GM13977 (cell line): ENCODE results near the gene SUSD2.

Source experiments
- DNase-seq: peaks from one replicate; pipeline ENCODE4 v3.0.0; 2012; ENCODE audit warnings: low spot score
- in situ Hi-C: fragments of 300-500 bp; cut with MboI; formaldehyde crosslinking; loops from one replicate; pipeline ENCODE4 v1.12.0; 2022; ENCODE audit warnings: low sequenced_read_pairs, low pct_unique_long_range_greater_than_20kb, mixed read lengths, inconsistent platforms; ENCODE audit not compliant: unreplicated experiment
- TF ChIP-seq, protein P1 (sequence below): IDR thresholded peaks from 2 replicates; pipeline ENCODE4 v1.5.1; 2012; ENCODE audit warnings: mild to moderate bottlenecking, control low read depth; ENCODE audit not compliant: insufficient read depth; ENCODE audit errors: extremely low read depth, missing control alignments

The SUSD2 gene

DNA sequence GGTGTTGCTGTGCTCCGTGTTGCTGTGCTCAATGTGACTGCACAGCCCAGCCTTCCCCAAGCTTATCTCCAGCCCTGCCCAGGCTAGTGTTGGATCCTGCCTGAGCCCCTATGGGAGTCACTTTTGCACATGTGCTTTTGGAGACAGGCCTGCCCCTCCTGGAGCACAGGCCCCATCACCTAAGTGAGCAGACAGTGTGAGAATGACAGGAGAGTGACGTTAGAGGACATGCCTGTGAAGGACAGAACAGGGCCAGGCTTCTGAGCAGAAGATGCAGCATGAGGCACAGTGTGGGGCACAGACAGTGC lies 36.6 kb upstream of the SUSD2 start:
- DNase-seq = no peak
- in situ Hi-C loops = no loop called here
- TF ChIP-seq, protein P1, sequence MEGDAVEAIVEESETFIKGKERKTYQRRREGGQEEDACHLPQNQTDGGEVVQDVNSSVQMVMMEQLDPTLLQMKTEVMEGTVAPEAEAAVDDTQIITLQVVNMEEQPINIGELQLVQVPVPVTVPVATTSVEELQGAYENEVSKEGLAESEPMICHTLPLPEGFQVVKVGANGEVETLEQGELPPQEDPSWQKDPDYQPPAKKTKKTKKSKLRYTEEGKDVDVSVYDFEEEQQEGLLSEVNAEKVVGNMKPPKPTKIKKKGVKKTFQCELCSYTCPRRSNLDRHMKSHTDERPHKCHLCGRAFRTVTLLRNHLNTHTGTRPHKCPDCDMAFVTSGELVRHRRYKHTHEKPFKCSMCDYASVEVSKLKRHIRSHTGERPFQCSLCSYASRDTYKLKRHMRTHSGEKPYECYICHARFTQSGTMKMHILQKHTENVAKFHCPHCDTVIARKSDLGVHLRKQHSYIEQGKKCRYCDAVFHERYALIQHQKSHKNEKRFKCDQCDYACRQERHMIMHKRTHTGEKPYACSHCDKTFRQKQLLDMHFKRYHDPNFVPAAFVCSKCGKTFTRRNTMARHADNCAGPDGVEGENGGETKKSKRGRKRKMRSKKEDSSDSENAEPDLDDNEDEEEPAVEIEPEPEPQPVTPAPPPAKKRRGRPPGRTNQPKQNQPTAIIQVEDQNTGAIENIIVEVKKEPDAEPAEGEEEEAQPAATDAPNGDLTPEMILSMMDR = no peak

DNA sequence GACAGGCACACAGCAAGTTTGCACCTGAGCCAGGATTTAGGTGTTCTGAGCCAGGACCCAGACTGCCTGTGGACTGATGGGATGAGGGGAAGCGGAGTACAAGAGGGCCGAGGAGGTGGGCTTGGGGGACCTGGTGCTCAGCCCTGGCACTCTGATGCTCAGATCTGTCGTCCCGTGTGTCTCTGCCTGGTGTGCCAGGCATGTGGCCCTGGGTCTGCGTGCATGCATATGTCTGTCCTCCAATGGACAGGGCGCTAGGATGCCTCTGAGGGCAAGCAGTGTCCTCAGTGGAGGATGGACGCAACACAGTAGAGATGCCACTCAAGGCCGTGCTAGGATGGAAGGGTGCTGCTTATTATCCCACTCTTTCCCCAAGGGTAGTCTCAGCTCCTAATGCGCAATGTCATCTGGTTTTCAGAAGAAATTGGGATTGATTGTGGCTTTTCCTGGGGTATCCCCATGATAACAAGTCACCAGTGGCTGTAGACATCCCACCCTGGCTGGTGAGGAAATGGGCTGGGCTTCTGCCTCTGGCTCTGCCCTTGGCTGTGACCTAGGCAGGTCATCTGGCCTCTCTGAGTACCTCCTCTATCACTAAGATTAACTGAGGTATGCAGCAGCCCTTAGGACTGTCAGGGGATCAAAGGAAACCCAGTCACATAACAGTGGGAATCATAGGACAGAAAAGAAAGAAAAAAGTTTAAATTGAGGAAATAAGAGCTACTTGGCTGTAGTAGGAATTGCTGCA lies 35.7 kb upstream of the SUSD2 start:
- DNase-seq = no peak
- in situ Hi-C loops = no loop called here
- TF ChIP-seq, protein P1 = no peak

DNA sequence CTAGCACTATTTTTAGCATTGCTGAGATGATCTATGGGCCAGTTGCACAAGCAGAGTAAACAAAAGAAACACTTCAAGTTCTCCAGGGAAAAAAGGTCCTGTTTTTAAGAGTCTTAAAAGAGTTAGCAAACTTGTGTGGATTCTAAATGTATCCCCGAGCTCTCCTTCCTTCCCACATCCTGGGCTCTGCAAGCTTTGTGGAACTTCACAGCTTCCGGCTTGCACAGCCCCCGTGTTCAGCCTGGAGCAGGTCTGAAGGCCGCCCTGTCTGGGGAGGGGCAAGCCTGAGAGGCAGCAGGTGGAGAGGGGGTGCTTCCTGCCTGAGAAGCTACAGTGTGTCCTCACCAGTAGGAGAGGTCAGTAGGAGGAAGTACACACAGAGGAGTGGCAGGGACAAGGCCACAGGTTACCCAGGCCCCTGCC lies 35.1 kb upstream of the SUSD2 start:
- DNase-seq = peak; percentile 70

DNA sequence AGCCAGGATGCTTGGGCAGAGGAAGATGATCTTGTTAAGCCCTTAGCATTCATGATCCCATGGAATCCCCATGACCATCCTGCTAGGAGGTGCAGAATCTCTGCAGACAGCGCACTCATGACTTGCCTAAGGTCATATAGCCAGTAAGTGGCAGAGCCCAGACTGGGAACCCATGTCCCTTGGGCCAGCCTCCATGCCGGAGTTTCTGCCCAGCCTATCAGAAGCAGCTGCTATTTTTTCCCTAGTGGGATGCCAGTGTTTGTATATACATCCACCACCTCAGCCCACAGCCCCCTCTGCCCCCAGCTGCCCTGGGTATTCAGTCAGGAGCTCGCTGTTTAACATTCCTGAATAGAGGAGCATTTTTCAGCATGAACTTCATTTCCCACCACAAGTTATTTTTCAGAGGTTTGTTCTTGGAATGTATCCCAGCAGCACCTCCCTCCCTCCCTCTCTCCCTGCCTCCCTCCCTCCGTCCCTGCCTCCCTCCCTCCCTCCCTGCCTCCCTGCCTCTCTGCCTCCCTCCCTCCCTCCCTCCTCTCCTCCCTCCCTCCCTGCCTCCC lies 34.4 kb upstream of the SUSD2 start:
- in situ Hi-C loops = no loop called here
- TF ChIP-seq, protein P1 = no peak
- DNase-seq = no peak

More for the DNA sequence above, 35.1 kb upstream of the SUSD2 start:
- in situ Hi-C loops = no loop called here
- TF ChIP-seq, protein P1 = no peak

DNA sequence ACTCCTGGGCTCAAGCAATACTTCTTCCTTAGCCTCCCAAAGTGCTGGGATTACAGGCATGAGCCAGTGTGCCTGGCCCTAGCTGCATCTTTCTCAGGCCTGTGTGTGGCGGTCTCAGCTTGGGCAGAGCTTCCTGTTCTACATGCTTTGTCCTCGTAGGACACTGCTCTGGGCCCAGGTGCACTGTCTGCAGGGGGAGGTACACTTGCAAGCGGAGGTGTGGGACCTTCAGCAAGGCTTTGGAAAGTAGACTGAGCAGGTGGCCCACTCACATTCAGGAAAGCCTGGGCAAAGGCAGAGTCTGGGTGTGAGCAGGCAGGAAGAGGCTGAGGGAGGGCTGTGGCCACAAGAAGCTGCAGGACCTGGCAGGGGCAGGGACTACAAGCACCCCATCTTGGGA lies 33.6 kb upstream of the SUSD2 start:
- TF ChIP-seq, protein P1 = no peak
- in situ Hi-C loops = no loop called here
- no peak for DNase-seq

DNA sequence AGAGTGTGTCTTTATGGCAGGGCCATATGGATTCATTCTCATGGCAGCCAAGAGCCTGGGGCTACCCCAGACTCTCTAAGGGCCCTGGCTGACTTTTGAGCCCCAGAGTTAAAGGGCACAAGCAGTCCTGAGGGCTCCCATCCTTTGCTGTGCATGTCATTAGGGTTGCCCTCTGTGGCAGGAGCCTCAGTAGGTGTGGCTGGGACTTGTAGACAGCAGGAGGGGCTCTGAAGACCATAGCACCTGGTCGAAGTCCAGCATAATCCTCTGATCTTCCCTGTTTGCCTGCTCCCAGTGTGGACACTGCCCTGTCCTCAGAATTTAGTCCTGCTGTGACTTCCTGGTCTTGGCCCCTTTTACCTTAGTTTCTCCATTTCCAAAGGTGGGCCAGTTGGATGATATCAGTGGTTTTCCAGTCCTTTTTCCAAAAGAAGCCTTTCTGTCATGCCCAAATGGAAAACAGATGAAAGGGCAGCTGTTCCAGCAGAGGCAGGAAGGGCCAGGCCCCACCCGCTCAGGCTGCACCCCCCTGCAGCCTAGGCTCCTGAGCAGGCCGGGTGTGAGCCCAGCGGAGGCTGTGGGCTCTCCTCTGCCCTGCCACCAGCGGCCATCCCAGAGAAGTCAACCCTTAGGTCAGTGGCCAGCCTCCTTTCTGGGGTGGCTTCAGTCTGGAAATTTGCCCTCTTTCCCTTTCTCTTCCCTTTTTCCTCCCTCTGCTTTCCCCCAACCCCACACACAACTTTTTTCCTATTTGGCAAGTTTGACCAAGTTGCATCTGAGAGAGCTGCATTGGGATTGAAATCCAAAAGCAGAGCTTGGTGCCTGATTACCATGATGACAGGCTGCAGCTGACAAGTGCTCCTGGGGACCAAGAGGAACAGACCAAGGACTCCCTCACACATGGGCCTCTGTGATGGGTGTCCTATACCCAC lies 32.8 kb upstream of the SUSD2 start:
- TF ChIP-seq, protein P1 = no peak
- no peak for DNase-seq
- in situ Hi-C loops = no loop called here
